C1 segment of cervical spinal cord (tissue), 14 donors: Measurements from ENCODE around the gene GPRIN3.

ENCODE experiments used
- DNase-seq, 14 donors: peaks; one replicate each; lab custom pipeline; 2025; lab: John Stamatoyannopoulos, UW

Gene GPRIN3

DNA sequence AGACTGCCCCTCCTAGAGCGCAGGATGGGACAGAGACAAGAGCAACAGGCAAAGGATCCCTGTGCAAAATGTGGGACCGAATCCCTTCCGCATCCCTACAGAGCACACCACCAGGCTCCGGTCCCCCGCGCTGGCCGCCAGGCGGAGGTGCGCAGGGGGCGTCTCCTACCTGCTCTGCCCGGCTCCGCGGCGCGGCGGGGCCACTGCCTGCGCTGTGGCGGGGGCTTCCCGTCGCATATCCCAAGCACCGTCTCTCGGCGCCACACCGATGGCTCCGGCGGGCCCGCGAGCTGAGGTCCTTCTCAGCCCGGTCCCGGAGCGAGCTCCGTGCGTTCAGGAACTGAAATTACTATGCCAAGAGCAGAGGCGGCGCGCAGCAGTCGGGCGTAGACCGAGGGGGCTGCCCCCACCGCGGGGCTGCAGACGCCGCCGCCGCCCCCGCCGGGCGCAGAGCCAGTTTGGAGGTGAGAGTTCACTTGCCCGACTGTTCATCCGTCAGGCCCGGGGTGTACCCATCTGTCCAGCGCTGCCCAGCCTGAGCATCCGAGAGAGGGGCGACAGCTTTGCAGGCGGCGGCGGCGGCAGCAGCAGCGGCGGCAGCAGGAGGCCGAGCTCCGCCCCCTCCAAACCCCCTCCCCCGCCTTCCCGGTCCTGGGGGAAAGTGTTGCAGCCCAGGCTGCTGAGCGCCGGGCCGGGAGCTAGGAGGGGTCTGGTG, at the start of gene GPRIN3:
GPRIN3 (minus strand) TSS at position 355 of the 715 bp plus-strand sequence. CDS start 57,690 bp downstream, outside the sequence.
- peak in 11 of 14 donors; percentile 13 to 81 (median 40) for DNase-seq

DNA sequence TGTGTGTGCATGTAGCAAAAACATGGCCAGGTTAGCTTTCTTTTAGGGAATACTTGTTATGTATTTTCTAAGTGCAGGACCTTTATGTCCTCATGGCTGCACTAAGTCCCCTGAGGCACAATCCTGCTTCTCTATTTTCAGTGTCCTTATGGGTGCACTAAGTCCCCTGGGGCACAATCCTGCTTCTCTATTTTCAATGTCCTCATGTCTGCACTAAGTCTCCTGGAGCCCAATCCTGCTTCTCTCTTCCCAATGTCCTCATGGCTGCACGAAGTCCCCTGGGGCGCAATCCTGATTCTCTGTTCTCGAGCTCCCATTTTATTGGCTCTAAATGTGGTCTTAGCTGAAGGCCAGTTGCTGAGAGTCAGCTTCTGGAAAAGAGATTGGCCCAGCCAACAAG, 49.7 kb upstream of the GPRIN3 start:
- DNase-seq: no peak

DNA sequence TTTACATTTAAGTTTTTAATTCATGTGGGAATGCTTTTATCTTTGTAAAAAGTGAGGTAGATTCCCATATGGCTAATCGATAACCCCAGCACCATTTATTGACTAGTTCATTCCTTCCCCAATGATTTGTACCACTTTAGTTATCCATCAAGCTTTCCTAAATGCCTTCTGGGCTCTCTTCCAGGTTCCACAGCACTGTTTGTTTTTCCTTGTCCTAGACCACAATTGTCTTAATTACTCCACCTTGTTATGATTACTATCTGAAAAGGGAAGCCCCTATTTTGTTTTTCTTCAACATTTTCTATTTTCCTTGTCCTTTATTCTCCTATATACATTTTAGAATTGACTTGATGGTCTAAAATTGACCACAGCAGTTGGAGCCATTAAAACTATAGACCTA, 48.5 kb upstream of the GPRIN3 start:
- DNase-seq: no peak

DNA sequence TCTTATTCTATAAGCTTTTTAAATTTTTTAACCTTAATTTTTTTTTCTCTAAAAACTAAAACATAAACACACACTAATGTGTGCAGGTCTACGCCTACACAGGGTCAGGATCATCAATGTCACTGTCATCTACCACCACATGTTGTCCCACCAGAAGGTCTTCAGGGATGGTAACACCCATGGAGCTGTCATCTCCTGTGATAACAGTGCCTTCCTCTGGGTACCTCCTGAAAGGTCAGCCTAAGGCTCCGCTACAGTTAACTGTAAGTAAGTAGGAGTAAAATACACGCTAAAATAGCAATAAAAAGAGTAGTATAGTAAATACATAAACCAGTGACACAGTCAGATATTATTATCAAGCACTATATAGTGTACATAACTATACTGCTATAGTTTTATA, 45.9 kb upstream of the GPRIN3 start:
- DNase-seq: no peak

DNA sequence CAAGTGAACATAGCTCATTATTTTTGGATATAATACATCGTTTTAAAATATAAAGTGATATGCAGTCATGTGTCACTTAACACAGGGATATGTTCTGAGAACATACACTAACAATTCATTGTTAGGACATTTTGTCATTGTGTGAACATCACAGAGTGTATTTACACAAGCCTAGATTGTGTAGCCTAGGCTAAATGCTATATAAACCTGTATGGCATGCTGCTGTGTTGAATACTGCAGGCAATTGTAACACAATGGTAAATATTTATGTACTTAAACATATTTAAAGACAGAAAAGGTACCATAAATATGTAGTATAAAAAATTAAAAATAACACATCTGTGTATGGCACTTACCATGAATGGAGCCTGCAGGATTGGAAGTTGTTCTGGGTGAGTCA, 44.9 kb upstream of the GPRIN3 start:
- no peak for DNase-seq

DNA sequence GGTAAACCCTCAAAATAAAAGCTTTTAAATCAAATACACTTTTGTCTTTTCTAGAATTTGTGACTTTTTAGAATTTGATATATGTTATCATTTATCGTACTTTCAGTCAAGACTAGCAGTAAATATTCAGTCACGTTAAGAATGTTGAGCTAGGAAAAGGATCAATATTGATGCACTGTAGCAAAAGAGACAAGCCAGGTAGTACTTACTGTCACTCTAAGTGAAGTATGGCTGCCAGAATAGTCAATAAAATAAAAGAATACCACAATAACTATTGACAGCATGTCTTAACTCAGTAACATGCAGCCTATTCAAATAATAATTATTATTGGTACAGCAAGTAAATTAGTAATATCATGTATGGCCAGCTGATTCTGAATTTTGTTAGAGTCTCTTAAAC, 43.6 kb upstream of the GPRIN3 start:
- DNase-seq: no peak

DNA sequence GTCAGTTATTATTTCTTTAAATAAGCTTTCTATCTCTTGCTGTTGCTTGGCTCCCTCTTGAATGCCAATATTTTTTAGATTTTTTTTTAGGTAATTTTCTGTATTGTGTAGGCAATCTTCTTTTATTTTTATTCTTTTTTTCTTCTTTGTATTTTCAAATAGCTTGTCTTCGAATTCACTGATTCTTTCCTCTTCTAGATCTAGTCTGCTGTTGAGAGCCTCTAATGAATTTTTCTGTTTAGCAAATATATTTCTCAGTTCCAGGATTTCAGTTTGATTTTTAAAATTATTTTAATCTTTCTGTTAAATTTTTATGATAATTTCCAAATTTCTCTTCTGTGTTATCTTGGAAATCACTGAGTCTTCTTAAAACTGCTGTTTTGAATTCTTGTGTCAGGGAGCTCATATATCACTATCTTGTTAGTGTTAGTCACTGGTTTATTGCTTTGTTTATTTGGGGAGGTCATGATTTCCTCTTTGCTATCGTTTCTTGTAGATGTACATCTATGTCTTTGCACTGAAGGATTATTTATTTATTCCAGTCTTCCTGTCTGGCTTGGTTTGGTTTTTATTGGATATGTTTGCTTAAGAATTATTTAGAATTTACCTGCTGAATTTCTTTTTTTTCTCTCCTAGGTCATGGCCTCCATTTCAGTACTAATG, 39.9 kb upstream of the GPRIN3 start:
- no peak for DNase-seq

DNA sequence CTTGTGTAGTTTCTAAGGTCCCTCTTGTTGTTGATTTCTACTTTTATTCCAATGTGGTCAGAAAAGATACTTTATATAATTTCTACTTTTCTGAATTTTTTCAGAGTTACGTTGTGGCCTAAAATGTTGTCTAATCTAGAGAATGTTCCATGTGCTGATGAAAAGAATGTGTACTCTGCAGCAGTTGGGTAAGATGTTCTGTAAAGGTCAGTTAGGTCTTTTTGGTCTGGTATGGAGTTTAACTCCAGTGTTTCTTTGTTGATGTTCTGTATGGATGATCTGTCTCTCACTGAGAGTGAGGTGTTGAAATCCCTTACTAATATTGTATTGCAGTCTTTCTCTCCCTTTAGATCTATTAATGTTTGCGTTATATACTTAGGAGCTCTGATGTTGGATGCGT, 37.0 kb upstream of the GPRIN3 start:
- DNase-seq: no peak

DNA sequence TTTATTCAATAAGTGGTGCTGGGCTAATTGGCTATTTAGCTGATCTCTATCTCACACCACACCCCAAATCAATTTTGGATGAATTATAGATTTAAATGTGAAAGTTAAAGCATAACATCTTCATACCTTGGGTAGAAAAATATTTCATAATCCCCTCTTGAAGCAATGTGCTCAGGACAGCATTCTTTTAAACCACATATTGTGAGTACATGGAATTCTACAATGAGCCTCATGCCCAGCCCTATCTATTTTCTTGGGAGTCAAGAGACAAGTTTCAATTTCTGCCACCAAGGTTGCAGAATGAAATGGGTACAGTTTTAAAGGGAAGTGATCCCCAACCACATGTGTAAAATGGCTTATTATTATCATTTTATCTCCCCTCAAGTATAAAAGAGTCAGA, 30.6 kb upstream of the GPRIN3 start:
- no peak for DNase-seq

DNA sequence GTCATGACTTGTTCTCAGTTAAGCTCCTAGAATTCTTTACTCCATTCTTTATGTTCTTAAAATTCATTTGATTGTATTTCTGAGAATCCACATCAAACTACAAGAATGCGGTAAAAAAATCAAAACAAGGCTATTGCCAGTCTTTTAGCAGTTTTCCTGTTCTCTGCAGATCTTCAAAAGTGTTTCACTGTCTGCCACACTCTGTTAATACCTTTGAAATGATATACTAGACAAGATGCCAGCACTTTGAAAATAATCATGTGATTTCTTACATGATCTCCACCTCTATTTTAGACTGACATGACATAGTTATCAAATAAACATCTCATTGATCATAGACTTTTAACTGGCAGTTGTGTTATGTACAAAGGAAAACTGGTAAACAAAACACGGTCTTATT, 30.1 kb upstream of the GPRIN3 start:
- DNase-seq: no peak

DNA sequence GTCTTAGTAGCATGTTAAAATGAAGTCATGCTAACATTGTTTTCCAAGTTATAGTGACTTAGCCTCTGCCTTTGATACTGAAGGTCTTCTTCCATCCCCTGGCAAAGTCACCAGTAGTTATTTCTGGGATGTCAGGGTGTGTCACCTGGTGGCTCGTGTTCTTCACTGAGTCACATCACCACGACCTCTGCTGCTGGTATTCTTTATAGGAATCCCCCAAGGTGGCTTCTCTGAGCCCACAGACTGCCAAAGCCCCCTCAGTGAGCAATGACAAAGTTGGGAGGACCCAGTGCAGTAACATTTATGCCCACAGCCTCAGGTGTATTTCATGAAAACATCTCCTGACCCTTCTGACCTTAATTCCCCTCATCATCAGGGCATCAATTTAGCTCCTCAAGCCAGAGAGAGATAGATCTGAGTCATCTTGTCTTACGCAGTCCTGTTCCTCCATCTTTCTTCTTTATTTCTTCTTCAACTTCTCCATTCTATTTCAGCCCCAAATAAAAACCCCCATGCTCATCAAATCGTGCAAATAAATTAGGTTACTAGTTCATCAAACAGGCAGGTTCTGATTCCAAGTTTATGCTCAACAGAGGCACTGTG, 29.3 kb upstream of the GPRIN3 start:
- DNase-seq: no peak

DNA sequence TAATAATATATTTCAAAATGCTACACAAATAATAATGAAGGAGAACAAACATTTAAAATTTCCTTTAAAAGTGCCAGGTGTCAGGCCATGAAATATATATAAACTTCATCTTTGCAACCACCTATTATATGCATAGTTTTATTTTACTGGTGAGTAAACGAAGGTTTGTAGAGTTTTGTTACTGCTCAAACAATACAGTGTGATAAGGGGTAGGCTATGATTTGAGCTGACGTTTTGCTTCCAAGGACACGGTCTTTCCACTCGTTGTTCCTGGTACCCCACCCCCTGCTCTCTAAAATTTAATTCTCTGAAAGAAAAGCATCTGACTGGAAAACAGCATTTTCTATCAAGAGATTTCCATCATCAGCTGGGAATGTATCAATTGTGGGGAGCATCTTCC, 27.2 kb upstream of the GPRIN3 start:
- no peak for DNase-seq

DNA sequence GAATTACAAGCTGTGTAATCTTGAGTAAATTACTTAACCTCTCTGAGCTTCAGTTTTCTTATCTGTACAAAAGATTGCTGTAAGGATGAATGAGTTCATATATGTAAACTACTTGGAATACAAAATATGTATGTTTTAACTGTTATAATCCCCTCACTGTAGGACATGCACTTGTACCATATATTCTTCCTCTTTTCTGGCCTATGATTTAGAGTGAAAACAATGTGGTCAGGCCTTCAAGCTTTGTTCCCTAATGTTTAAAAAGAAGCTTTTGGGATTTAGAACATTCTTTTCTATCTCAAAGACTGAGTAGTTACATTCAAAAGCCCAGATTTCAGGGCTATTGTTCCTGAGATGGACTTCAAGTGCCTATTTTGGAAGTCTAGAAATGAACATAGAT, 26.7 kb upstream of the GPRIN3 start:
- no peak for DNase-seq

DNA sequence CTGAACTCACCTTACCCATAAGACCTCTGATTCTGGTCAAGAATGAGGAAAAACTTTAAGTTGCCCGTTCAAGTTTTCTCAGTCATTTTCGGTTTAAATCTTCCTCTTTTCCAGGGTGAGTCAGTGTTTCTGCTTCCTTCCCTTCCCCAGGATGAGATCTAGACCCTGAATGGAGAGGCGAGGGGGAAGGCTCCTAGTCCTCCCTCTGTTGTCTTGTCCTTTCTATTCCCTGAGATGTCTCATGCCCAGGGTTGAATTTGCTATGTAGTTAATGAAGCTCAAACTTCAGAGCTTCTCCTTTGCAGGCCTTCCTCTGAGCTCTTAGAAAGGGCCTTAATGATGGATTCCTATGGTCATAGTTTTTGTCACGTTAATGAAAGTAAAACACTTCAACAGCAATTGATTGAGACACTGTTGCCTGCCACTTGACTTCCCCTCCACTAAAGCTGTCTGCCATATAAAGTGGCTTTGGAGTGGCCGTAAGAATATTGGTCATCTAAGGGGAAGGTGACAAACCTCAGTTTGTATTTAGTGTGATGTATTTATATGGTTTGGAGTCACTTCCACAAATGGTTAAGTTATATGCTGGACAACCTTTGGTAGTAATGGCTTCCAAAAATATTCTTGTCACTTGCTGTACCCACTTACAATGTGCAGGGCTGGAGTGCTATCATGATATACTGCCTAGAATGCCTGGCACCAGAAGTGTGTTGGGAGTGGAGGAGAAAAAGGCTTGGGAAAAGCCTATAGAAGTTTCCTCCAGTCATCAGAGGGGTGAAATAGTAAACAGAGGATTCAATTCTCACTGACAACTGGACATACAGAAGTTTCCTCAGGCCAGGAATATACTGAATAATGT, 24.3 kb upstream of the GPRIN3 start:
- no peak for DNase-seq

DNA sequence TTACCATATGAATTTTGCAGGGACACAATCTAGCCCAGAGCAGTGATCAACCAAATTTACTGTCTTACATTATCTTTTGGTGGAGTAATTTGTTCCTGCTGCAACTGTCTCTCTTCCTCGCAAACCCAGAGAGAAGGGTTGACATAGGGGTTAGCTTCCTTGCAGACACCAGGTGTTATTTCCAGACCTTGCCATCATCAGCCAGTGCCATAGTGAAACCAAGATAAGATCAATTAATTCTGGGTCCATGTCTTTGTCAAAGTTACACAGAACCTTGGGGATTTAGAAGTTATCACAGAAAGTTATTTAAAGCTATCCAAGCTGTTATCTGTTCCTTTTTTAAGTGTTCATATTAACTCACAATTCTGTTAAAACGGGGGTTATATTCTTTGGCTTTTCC, 23.6 kb upstream of the GPRIN3 start:
- no peak for DNase-seq

DNA sequence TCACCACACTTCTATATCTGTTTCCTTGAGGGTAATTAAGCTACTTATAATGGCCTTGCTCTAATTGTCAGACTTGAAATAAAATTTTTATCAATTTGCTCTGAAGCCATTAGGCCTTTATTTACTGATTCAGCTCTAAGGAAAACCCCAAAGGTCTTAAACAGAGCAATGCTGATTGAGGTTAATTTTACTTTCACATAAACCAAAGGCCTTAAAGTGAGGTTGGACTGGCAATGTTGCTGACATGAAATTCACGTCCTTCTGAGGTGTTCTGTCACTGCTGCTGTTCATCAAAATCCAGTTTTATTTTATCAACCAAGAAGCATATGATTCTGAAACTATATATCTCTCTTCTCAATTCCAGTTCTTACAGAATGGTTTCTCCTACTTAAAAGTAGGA, 21.7 kb upstream of the GPRIN3 start:
- DNase-seq: no peak

DNA sequence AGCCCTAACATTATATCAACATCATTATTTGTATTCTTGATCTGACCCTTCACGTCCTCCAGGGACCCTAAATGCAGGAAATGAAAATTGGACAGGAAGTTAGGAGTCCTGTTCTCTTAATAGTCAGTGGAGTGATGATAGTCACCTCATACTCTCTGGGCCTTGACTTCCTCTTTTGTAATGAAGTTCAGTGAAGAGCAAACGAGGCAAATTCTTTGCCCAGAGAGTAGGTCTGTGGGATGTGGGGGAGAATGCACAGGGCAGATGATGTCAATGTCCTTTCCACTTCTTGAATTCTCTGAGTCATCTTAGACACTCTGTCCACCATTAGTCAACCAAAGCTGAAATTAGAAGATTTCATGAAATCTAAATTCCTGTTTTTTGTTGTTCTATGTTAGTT, 17.1 kb upstream of the GPRIN3 start:
- no peak for DNase-seq

DNA sequence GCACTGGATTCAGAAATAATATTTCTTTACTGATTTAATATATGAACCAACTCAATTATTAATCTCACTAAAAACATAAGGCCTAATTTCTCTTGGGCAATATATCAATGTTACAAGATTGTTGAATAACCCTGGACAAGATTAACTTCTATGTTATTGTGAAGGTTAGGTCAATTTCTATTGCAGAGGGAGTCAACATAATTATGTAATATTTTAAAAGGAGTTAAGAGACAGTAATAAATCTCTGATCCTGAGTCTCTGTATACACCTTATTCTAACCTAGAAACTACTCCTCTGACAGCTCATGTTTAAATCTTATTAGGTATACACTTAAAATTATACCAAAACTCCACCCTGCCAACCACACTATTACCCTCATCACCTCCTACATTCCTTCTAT, 15.1 kb upstream of the GPRIN3 start:
- DNase-seq: no peak

DNA sequence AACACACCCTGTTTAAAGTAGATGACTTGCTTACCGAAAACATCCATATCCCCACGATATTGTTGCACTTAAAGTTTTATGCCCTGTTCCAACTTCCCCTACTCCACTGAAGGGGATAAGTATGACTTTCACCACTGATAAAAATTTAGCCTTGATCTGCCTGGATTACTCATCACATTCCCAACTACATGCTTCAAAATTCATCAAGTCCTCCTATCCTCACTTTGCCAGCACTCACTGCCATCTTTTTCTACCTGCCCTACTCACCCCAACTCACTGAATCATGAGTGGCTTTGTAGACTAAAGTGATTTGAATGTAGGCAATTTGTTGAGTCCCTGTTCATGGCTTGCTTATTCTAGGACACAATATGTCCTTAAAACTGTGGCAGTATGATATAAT, 12.2 kb upstream of the GPRIN3 start:
- DNase-seq: no peak

DNA sequence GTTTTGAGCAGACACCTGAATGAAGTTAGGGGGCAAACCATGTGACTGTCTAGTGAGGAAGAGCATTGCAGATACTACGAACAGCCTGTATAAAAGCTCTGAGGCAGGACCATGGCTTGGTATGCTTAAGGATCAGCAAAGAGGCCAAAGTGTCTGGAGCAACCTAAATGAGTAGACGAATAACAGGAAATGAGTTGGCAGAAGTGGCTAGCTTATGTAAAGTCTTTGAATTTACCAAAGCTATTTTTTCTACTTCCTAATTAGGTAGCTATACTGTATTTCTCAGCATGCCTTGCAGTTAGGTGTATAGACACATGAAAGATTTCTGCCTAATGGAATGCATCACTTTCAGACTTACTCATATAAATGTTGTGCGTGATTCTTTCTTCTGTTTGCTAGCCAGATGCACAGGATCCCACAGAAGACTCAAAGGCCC, 9.3 kb upstream of the GPRIN3 start:
- no peak for DNase-seq

DNA sequence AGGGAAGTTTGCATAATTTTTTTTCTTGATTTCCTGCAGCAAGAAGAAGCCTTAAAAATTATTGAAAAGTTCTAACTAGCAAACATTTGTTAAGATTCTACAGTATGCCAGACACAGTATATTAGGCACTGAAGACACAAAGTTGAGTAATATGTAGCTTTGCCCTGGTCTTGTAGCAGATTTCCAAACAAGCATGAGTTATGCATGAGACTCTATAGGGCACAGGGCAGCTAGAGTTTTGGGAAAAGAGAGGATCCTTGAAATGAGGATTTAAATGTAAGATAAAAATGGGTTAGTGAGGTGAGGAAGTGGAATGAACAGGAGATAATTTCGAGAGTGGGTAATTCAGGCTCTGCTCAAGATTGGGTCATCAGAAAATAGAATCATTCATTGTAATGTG, 8.6 kb upstream of the GPRIN3 start:
- DNase-seq: no peak

DNA sequence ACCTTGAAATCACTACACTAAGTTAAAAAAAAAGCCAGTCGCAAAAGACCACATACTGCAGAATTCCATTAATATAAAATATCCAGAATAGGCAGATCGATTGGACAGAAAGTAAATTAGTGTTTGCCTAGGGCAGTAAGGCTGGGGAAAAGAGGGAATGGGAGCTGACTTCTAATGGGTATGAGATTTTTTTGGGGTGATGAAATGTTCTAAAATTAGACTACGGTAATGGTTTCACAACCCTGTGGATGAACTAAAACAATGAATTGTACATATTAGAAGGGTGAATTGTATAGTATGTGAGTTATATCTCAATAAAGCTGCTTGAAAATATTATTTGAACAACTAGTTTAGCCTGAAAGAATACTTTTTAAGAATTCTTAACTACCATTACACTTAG, 6.7 kb upstream of the GPRIN3 start:
- no peak for DNase-seq
